H1 (cell line): ENCODE data around the gene CBLB. TPM values are rescaled to one million over a fixed set of nuclear protein-coding genes. Genes with fewer than 3 reads are reported as not detected.
A peak's percentile ranks its signal among the peaks of the same experiment; 100 is the strongest.

ENCODE experiments used
- CTCF ChIA-PET: fragments of 300-600 bp; sonication (Branson Sonifier 250); formaldehyde crosslinking; loops from one replicate; lab custom pipeline; 2021; ENCODE audit not compliant: partially characterized antibody; lab: Charles Lee
- POLR2A ChIA-PET: fragments of 300-600 bp; sonication (Branson Sonifier 250); formaldehyde crosslinking; loops from one replicate; lab custom pipeline; 2021; ENCODE audit warnings: inconsistent platforms; ENCODE audit not compliant: partially characterized antibody; lab: Charles Lee
- DNase-seq, 2 experiments: peaks; one replicate each; pipeline versions ENCODE4 v3.0.0 to v3.0.0-alpha.2; 2010 to 2022; ENCODE audit warnings: low spot score in 2 of 2, low read depth in 1 of 2, mixed read lengths in 1 of 2
- FAIRE-seq: peaks from 2 replicates; lab custom pipeline; 2011; peaks lifted over from hg19 to GRCh38; lab: Jason Lieb, UNC
- H2AFZ ChIP-seq: 2 replicates; pipeline ENCODE4 v1.8.1; 2012; ENCODE audit warnings: low read length, inconsistent platforms
- H2AK5ac ChIP-seq: 2 replicates; pipeline ENCODE4 v1.6.1; 2013; ENCODE audit warnings: low read depth, low read length
- H2BK120ac ChIP-seq: replicated peaks from 2 replicates; pipeline ENCODE3; 2013; ENCODE audit warnings: low read depth, low read length, inconsistent platforms
- H2BK12ac ChIP-seq: 2 replicates; pipeline ENCODE4 v1.6.1; 2013; ENCODE audit warnings: low read depth, low read length
- H2BK15ac ChIP-seq: 2 replicates; pipeline ENCODE4 v1.6.1; 2013; ENCODE audit warnings: low read length
- H2BK20ac ChIP-seq: 2 replicates; pipeline ENCODE4 v1.6.1; 2013; ENCODE audit warnings: low read length
- H2BK5ac ChIP-seq: 2 replicates; pipeline ENCODE4 v1.6.1; 2013; ENCODE audit warnings: low read depth, low read length
- H3K14ac ChIP-seq: 2 replicates; pipeline ENCODE4 v1.6.1; 2013; ENCODE audit warnings: inconsistent platforms; ENCODE audit not compliant: insufficient read length
- H3K18ac ChIP-seq: 2 replicates; pipeline ENCODE4 v1.6.1; 2013; ENCODE audit warnings: low read length; ENCODE audit errors: extremely low read depth
- H3K23ac ChIP-seq: 2 replicates; pipeline ENCODE4 v1.6.1; 2013; ENCODE audit warnings: inconsistent platforms; ENCODE audit not compliant: insufficient read length
- H3K23me2 ChIP-seq: 2 replicates; pipeline ENCODE4 v1.6.1; 2013; ENCODE audit warnings: low read depth, low read length
- H3K27ac ChIP-seq: 2 replicates; pipeline ENCODE4 v1.6.1; 2011; ENCODE audit warnings: low read depth, low read length, inconsistent platforms
- H3K27me3 ChIP-seq, 4 experiments: replicated peaks in 1 of 4; 1 replicate in 1 of 4; 2 replicates in 3 of 4; pipeline versions ENCODE4 v1.6.1 to v1.8.1; 2011 to 2013; ENCODE audit warnings: low read length in 3 of 4, mild to moderate bottlenecking in 3 of 4, inconsistent platforms in 2 of 4, mixed read lengths in 2 of 4, moderate library complexity in 1 of 4; ENCODE audit not compliant: control insufficient read depth in 3 of 4, insufficient read depth in 3 of 4; ENCODE audit errors: extremely low read depth in 1 of 4
- H3K36me3 ChIP-seq, 4 experiments: 2 replicates each; pipeline versions ENCODE4 v1.6.1 to v1.8.1; 2011 to 2013; ENCODE audit warnings: mild to moderate bottlenecking in 4 of 4, low read length in 3 of 4, moderate library complexity in 2 of 4, control low read depth in 1 of 4, inconsistent platforms in 1 of 4; ENCODE audit not compliant: insufficient read depth in 4 of 4, control insufficient read depth in 2 of 4
- H3K4ac ChIP-seq: replicated peaks from 2 replicates; pipeline ENCODE3; 2013; ENCODE audit warnings: low read length, low read depth, mixed read lengths, inconsistent platforms; ENCODE audit not compliant: insufficient read length
- H3K4me1 ChIP-seq, 4 experiments: replicated peaks in 1 of 4; 1 replicate in 1 of 4; 2 replicates in 3 of 4; pipeline versions ENCODE4 v1.6.1 to v1.8.1; 2011 to 2013; ENCODE audit warnings: low read length in 3 of 4, inconsistent platforms in 2 of 4, mixed read lengths in 1 of 4; ENCODE audit not compliant: insufficient read depth in 4 of 4, control insufficient read depth in 3 of 4
- H3K4me2 ChIP-seq, 2 experiments: 2 replicates each; pipeline versions ENCODE4 v1.6.1 to v1.8.1; 2011 to 2013; ENCODE audit warnings: low read depth in 2 of 2, low read length in 2 of 2, control low read depth in 1 of 2, inconsistent platforms in 1 of 2, mild to moderate bottlenecking in 1 of 2; ENCODE audit not compliant: insufficient read depth in 1 of 2
- H3K4me3 ChIP-seq, 4 experiments: fragments of 200-600, 300-600 bp in 1 of 4; sonication (generic), shearing (Covaris generic), sonication (Bioruptor Twin) in 1 of 4; 2 replicates each; pipeline versions ENCODE4 v1.5.1 to v1.8.1; 2011 to 2016; ENCODE audit warnings: low read length in 4 of 4, low read depth in 3 of 4, control low read depth in 2 of 4, inconsistent platforms in 2 of 4, mild to moderate bottlenecking in 2 of 4, mixed read lengths in 1 of 4, moderate library complexity in 1 of 4; ENCODE audit not compliant: insufficient read depth in 2 of 4; ENCODE audit errors: extremely low read depth in 1 of 4
- H3K56ac ChIP-seq: replicated peaks from 2 replicates; pipeline ENCODE3; 2013; ENCODE audit warnings: low read depth, mild to moderate bottlenecking, mixed read lengths, low read length, inconsistent platforms; ENCODE audit not compliant: insufficient read length
- H3K79me1 ChIP-seq: 2 replicates; pipeline ENCODE4 v1.6.1; 2013; ENCODE audit warnings: low read depth, low read length, control low read depth
- H3K79me2 ChIP-seq, 2 experiments: 2 replicates each; pipeline versions ENCODE4 v1.6.1 to v1.8.1; 2012 to 2013; ENCODE audit warnings: low read length in 2 of 2, mild to moderate bottlenecking in 2 of 2, inconsistent platforms in 1 of 2; ENCODE audit not compliant: insufficient read depth in 2 of 2, control insufficient read depth in 1 of 2
- H3K9ac ChIP-seq, 4 experiments: replicated peaks in 1 of 4; 1 replicate in 1 of 4; 2 replicates in 3 of 4; pipeline versions ENCODE4 v1.6.1 to v1.8.1; 2011 to 2013; ENCODE audit warnings: low read depth in 3 of 4, low read length in 3 of 4, control low read depth in 2 of 4, mild to moderate bottlenecking in 2 of 4, moderate library complexity in 2 of 4, inconsistent platforms in 1 of 4; ENCODE audit errors: extremely low read depth in 1 of 4
- H3K9me3 ChIP-seq, 2 experiments: 2 replicates each; pipeline versions ENCODE4 v1.6.1 to v1.8.1; 2012 to 2013; ENCODE audit warnings: mild to moderate bottlenecking in 2 of 2, moderate library complexity in 2 of 2, control low read depth in 1 of 2, inconsistent platforms in 1 of 2, low read depth in 1 of 2, low read length in 1 of 2, mixed read lengths in 1 of 2; ENCODE audit not compliant: insufficient read depth in 2 of 2
- H4K20me1 ChIP-seq, 2 experiments: replicated peaks in 1 of 2; 2 replicates each; pipeline versions ENCODE3 to v1.8.1; 2011 to 2013; ENCODE audit warnings: inconsistent platforms in 2 of 2, low read length in 2 of 2, mild to moderate bottlenecking in 1 of 2; ENCODE audit not compliant: insufficient read depth in 2 of 2, control insufficient read depth in 1 of 2
- H4K5ac ChIP-seq: 2 replicates; pipeline ENCODE4 v1.6.1; 2013; ENCODE audit warnings: low read length, low read depth, mixed read lengths, inconsistent platforms; ENCODE audit not compliant: insufficient read length
- H4K8ac ChIP-seq: 2 replicates; pipeline ENCODE4 v1.8.0; 2013; ENCODE audit warnings: mild to moderate bottlenecking, moderate library complexity, low read length, inconsistent platforms; ENCODE audit not compliant: insufficient read depth; ENCODE audit errors: extremely low read depth
- H4K91ac ChIP-seq: replicated peaks from 2 replicates; pipeline ENCODE3; 2013; ENCODE audit warnings: low read length, mixed read lengths, inconsistent platforms; ENCODE audit not compliant: insufficient read length
- CREB1 ChIP-seq: IDR thresholded peaks from 2 replicates; pipeline ENCODE4 v1.6.1; 2012; ENCODE audit warnings: inconsistent platforms
- EZH2 ChIP-seq: fragments of 200-600 bp; sonication (generic); IDR thresholded peaks from 2 replicates; pipeline ENCODE4 v1.7.1; 2012; ENCODE audit warnings: low read depth, mild to moderate bottlenecking, moderate library complexity, low read length, inconsistent platforms; ENCODE audit not compliant: severe bottlenecking
- KDM1A ChIP-seq: fragments of 200-600, 300-600 bp; sonication (generic); IDR thresholded peaks from 2 replicates; pipeline ENCODE4 v1.7.1; 2016; ENCODE audit warnings: mild to moderate bottlenecking, low read length, borderline replicate concordance
- SIN3A ChIP-seq, 2 experiments: IDR thresholded peaks in 1 of 2; conservative IDR thresholded peaks in 1 of 2; 2 replicates each; pipeline ENCODE4 v1.6.1; 2011 to 2012; ENCODE audit warnings: low read length in 2 of 2, improper control_type of control experiment in 1 of 2, low read depth in 1 of 2, mild to moderate bottlenecking in 1 of 2
- WGBS, 2 experiments: shearing (Covaris generic) in 1 of 2; methylation state at CpG; one replicate each; pipeline versions ENCODE4 v1.1.6 to v1.1.7; 2013 to 2015; ENCODE audit warnings: low lambda C conversion rate in 2 of 2, mixed read lengths in 2 of 2, inconsistent platforms in 1 of 2, low coverage in 1 of 2, missing lambda C conversion rate in 1 of 2; ENCODE audit not compliant: insufficient replicate concordance in 2 of 2, insufficient coverage in 1 of 2, insufficient read length in 1 of 2; ENCODE audit errors: extremely low coverage in 1 of 2, missing lambda C conversion rate in 1 of 2; 5-methylcytosine and 5-hydroxymethylcytosine counted together
- polyA plus RNA-seq, 7 experiments: library from polyadenylated mRNA; depleted of rRNA in 3 of 7; stranded (reverse) in 5 of 7; unstranded in 2 of 7; fragments of >200 nt in 5 of 7; fragments of 200-250 nt in 2 of 7; gene quantifications; 1 replicate in 5 of 7; 2 replicates in 1 of 7; 4 replicates in 1 of 7; pipeline versions ENCODE4 v1.2.1 to v1.2.3, GENCODE V29; 2011 to 2013; ENCODE audit warnings: missing spikeins in 2 of 7, mixed read lengths in 2 of 7
- total RNA-seq: library from RNA; stranded (reverse); fragmentation: NEBNext Ultra II Directional; extraction: Animal tissue kit (Norgen Biotek cat#: 25700); gene quantifications from 2 replicates; pipeline ENCODE4 v1.2.1, GENCODE V29; 2021

Gene CBLB
- total and polyA plus RNA-seq, 2 of the 8 experiments (the other 6 are each of a cell fraction or from before 2014, with no cell fraction given), result 14.5 to 26.0 TPM

DNA sequence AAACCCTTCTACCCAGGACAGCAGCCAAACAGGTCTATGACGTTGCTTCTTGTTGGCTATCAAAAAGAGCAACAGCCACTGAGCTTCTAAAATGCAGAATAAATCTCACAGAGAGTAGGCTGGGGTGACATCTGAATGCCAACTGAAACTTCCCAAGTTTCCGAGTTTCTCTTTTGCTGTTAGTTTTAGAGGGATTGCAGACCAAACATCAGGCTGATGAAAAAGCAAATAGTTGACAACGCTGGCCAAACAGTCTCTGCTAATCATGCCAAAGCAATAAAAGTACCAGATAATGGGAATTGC is 670 bp upstream of the CBLB start:
- FAIRE-seq, result no peak

More for the DNA sequence above, 670 bp upstream of the CBLB start:
- no peak overlapping the region for H3K56ac ChIP-seq
- H3K23me2 ChIP-seq, result peaks cover 4% of the 10 kb centered on the region; the same call in 1 of the 2 replicates
- H2BK5ac ChIP-seq, result no peak overlapping the region; the same call in 1 of the 2 replicates
- H3K4me3 ChIP-seq, result peak overlapping the region; percentile 90 to 99 (median 97)
- no peaks in the 10 kb centered on the region for H3K27me3 ChIP-seq
- TF ChIP-seq SIN3A (conservative IDR thresholded peaks at IDR 0.05 in 1 of 2, IDR thresholded peaks at IDR 0.05 in 1 of 2; ENCODE audit: low read depth in 1 of 2, low read length in 2 of 2) (0 out of 4 replicates have a peak, but pooled peaks of 1 of the 2 experiments have one; percentile 31), KDM1A (no peak), EZH2 (no peak), CREB1 (peak; percentile 56)
- DNase-seq, result no peak
- peaks cover 0 to 11% (median 0%) of the 10 kb centered on the region in 4 experiments; a peak in 2 of 8 replicates for H3K36me3 ChIP-seq
- no peak overlapping the region for H2AK5ac ChIP-seq
- H3K9me3 ChIP-seq, result no peaks in the 10 kb centered on the region
- no peak overlapping the region for H2BK15ac ChIP-seq
- H3K27ac ChIP-seq, result peak overlapping the region; percentile 55
- H3K4ac ChIP-seq, result no peak overlapping the region
- peaks cover 0 to 37% of the 10 kb centered on the region in 2 experiments; a peak in 2 of 4 replicates for H3K79me2 ChIP-seq
- no peaks in the 10 kb centered on the region for H4K20me1 ChIP-seq
- no peak overlapping the region for H4K91ac ChIP-seq
- H3K9ac ChIP-seq, result peak overlapping the region in 3 of 4 experiments; percentile 24 to 88 (median 84); a peak in 4 of 7 replicates
- H2BK20ac ChIP-seq, result no peak overlapping the region
- H4K5ac ChIP-seq, result no peak overlapping the region
- H4K8ac ChIP-seq, result no peak overlapping the region
- no peaks in the 10 kb centered on the region for H3K79me1 ChIP-seq
- H3K23ac ChIP-seq, result no peak overlapping the region
- no peak overlapping the region for H3K14ac ChIP-seq
- peaks cover 0 to 9% (median 3%) of the 10 kb centered on the region in 4 experiments; a peak in 4 of 7 replicates for H3K4me1 ChIP-seq
- peak overlapping the region; percentile 82 to 90 for H3K4me2 ChIP-seq
- H2AFZ ChIP-seq, result peak overlapping the region; percentile 82
- ChIA-PET CTCF (interaction anchor here (0.6 kb wide), 1 partner anchor 1007 kb away, joined by 4 read pairs; no protein-coding TSS in a partner anchor), POLR2A (no interaction called here)
- H2BK12ac ChIP-seq, result peak overlapping the region; percentile 95; the same call in 1 of the 2 replicates
- no peak overlapping the region; the same call in 1 of the 2 replicates for H3K18ac ChIP-seq
- no peak overlapping the region for H2BK120ac ChIP-seq
- 34% methylated on average over 3 of the region's 3 CpGs; no CpG with 5 or more reads in 1 of the 2 experiments for WGBS, 2 experiments
